Measurements from ENCODE around the gene TANC2.

- TF ChIP-seq CTCF (IDR thresholded peaks at IDR 0.05 in 8 of 11, conservative IDR thresholded peaks at IDR 0.05 in 3 of 11) (no peak), POLR2AphosphoS5 (IDR thresholded peaks at IDR 0.05) (no peak), POLR2A (IDR thresholded peaks at IDR 0.05) (no peak)
Observed at GRCh38 chr17:63001689-63002394, 35.8 kb downstream of the TANC2 start.

Measured in spleen (tissue), 7 donors.